K562 (cell line): ENCODE results near the gene SIGLEC5. TPM values are rescaled to one million over a fixed set of nuclear protein-coding genes. Genes with fewer than 3 reads are reported as not detected.

Experiments used
- POLR2H ChIP-seq: IDR thresholded peaks from 2 replicates; pipeline ENCODE4 v1.6.1; 2016; ENCODE audit warnings: missing genetic modification characterization, low read depth, mild to moderate bottlenecking, control low read depth, missing compliant biosample characterization, moderate library complexity
- polyA plus RNA-seq, 8 experiments: library from polyadenylated mRNA; depleted of rRNA in 4 of 8; stranded (reverse) in 5 of 8; unstranded in 3 of 8; fragments of >200 nt; fragmentation: Nextera tagmentation in 2 of 8; fragmentation: Illumina TruSeq in 1 of 8; extraction: Ambion mirVana in 2 of 8; extraction: Trizol in 1 of 8; gene quantifications; 2 replicates each; pipeline versions ENCODE4 v1.2.1 to v1.2.3, GENCODE V29; 2011 to 2014; ENCODE audit warnings: inconsistent platforms in 1 of 8, missing spikeins in 1 of 8
- total RNA-seq, 7 experiments: library from RNA; depleted of rRNA in 6 of 7; stranded (reverse); fragments of >200 nt in 6 of 7; fragmentation: Illumina TruSeq in 2 of 7; extraction: Trizol in 2 of 7; gene quantifications; 2 replicates each; pipeline versions ENCODE4 v1.2.1 to v1.2.3, GENCODE V29; 2011 to 2021; ENCODE audit warnings: low replicate concordance in 1 of 7
- TF ChIP-seq, protein P1 (sequence below), 2 experiments: fragments of 450-650 bp; formaldehyde crosslinking in 1 of 2; IDR thresholded peaks; 2 replicates each; pipeline versions ENCODE4 v1.4.0 to v1.6.1; 2014 to 2020; ENCODE audit warnings: mild to moderate bottlenecking in 2 of 2, borderline replicate concordance in 1 of 2, low read depth in 1 of 2

Gene SIGLEC5
- total and polyA plus RNA-seq, 9 of the 15 experiments (the other 6 are each of a cell fraction or from before 2014, with no cell fraction given): 0.14 TPM; not detected in 8

DNA sequence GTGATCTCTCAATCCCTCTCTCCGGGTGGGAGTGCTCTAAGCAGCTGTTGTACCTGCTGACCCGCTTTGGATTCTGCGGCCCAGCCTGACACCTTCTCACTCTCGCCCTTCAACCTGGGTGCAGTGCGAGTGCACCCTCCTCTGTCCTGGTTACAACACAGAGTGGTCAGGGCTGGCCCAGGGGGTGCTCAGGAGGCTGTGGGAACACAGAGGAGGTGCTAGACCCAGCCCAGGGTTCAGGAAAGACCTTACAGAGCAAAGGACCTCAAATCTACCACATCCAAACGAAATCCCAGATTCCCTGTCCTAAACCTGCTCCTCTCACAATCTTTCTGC, 35.5 kb downstream of the SIGLEC5 start (continued):
- TF ChIP-seq, protein P1, sequence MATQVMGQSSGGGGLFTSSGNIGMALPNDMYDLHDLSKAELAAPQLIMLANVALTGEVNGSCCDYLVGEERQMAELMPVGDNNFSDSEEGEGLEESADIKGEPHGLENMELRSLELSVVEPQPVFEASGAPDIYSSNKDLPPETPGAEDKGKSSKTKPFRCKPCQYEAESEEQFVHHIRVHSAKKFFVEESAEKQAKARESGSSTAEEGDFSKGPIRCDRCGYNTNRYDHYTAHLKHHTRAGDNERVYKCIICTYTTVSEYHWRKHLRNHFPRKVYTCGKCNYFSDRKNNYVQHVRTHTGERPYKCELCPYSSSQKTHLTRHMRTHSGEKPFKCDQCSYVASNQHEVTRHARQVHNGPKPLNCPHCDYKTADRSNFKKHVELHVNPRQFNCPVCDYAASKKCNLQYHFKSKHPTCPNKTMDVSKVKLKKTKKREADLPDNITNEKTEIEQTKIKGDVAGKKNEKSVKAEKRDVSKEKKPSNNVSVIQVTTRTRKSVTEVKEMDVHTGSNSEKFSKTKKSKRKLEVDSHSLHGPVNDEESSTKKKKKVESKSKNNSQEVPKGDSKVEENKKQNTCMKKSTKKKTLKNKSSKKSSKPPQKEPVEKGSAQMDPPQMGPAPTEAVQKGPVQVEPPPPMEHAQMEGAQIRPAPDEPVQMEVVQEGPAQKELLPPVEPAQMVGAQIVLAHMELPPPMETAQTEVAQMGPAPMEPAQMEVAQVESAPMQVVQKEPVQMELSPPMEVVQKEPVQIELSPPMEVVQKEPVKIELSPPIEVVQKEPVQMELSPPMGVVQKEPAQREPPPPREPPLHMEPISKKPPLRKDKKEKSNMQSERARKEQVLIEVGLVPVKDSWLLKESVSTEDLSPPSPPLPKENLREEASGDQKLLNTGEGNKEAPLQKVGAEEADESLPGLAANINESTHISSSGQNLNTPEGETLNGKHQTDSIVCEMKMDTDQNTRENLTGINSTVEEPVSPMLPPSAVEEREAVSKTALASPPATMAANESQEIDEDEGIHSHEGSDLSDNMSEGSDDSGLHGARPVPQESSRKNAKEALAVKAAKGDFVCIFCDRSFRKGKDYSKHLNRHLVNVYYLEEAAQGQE (IDR thresholded peaks at IDR 0.05; ENCODE audit: borderline replicate concordance): 0 out of 2 replicates have a peak, but pooled peaks have one; percentile 9
- TF ChIP-seq, protein P1 (CRISPR knock-in tag; IDR thresholded peaks at IDR 0.05; ENCODE audit: low read depth): no peak
- no peak for TF ChIP-seq POLR2H (tag)
